GM21723 (cell line): ENCODE data around the gene SAMHD1.
"Not testable (repeated sequence)": the region's sequence is repeated elsewhere in the genome, so short reads cannot be mapped to it uniquely, and the experiment has no call there.

Experiments used
- ATAC-seq: cut with Tn5 transposase; IDR thresholded peaks from one replicate; pipeline ENCODE4 v1.9.1; 2021; ENCODE audit warnings: mild to moderate bottlenecking, moderate library complexity; ENCODE audit not compliant: unreplicated experiment

SAMHD1 gene

DNA sequence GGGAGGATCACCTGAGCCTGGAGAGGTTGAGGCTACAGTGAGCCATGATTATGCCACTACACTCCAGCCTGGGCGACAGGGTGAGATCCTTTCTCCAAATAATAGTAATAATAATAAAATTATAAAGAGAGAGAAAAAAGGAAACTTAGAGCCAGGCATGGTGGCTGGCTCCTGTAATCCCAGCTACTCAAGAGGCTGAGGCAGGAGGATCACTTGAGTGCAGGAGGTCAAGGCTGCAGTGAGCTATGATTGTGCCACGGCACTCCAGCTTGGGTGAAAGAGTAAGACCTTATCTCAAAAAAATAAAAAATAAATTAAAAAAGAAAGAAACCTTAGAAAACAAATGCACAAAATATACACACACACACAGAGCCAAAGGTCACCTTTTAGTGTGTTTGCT, 5.2 kb upstream of the SAMHD1 start:
- no peak for ATAC-seq

GRCh38 chr20:36956016-36956415, 4.5 kb upstream of the SAMHD1 start:
- no peak for ATAC-seq

GRCh38 chr20:36951979-36952738, 651 bp upstream of the SAMHD1 start:
- ATAC-seq: no peak

GRCh38 chr20:36950414-36951197, 902 bp downstream of the SAMHD1 start:
- no peak for ATAC-seq

- no peak for ATAC-seq
Observed at GRCh38 chr20:36941401-36941835, 10.1 kb downstream of the SAMHD1 start.

- no peak for ATAC-seq
Observed at GRCh38 chr20:36937402-36937770, 14.1 kb downstream of the SAMHD1 start.

DNA sequence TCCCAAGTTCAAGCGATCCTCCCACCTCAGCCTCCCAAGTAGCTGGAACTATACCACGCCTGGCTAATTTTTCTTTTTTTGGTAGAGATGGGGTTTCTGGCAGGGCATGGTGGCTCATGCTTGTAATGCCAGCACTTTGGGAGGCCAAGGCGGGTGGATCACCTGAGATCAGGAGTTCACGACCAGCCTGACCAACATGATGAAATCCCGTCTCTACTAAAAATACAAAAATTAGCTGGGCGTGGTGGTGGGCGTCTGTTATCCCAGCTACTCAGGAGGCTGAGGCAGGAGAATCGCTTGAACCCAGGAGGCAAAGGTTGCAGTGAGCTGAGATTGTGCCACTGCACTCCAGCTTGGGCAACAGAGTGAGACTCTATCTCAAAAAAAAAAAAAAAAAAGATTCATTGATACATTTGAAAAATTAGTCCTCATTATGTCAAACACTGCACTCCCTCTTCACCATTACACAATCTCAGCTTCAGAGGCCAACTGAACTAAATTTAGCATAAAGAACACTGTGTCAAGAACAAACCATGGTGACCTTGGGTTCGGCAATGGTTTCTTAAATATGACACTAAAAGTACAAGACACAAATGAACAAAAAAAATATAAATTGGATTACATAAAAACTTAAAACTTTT, 14.6 kb downstream of the SAMHD1 start:
- ATAC-seq: not testable (repeated sequence)

DNA sequence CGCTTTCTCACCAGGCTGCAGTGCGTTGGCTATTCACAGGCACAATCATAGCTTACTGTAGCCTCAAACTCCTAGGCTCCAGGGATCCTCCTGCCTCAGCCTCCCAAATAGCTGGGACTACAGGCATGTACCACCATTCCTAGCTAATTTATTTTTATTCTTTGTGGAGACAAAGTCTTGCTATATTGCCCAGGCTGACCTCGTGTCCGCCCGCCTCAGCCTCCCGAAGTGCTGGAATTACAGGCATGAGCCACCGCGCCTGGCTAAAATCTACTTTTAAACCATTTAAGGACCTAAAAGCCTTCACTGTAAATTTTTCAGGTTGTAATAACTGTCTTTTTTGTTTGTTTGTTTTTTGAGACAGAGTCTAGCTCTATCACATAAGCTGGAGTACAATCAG, 15.2 kb downstream of the SAMHD1 start:
- no peak for ATAC-seq

GRCh38 chr20:36933571-36933970, 17.9 kb downstream of the SAMHD1 start:
- not testable (repeated sequence) for ATAC-seq

DNA sequence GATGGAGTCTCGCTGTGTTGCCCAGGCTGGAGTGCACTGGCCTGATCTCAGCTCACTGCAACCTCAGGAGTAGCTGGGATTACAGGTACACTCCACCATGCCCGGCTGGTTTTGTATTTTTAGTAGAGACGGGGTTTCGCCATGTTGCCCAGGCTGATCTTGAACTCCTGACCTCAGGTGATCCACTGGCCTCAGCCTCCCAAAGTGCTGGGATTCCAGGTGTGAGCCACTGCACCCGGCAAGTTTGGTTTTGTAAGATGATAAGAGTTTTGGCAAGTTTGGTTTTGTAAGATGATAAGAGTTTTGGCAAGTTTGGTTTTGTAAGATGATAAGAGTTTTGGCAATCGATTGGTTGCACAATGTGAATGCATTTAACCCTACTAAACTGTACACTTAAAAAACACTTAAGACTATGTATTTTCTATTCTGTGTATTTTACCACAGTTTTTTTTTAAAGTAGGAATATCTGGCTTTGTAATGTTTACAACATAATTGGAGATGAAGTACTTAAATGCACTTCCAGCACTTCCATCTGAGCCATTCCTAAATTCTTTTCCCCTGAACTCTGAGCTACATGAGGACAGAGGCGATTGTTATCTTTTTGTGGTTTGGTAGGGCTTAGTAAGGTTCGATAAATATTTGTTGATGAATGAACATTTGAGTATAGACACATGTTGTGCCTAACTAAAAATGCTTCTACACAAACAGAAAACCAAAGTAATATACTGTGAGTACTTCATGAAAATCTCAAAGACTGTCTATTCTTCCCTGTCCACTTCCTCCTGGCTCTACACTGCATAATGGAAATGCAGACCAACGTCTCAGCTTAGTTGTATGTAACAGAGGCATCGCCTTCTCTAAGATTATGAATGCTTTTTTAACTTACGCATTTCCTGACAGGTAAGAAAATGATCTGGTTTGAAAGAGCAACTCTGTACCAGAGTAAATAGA, 18.8 kb downstream of the SAMHD1 start:
- ATAC-seq: no peak

GRCh38 chr20:36932067-36932466, 19.4 kb downstream of the SAMHD1 start:
- not testable (repeated sequence) for ATAC-seq

GRCh38 chr20:36929691-36930090, 21.8 kb downstream of the SAMHD1 start:
- ATAC-seq: no peak

DNA sequence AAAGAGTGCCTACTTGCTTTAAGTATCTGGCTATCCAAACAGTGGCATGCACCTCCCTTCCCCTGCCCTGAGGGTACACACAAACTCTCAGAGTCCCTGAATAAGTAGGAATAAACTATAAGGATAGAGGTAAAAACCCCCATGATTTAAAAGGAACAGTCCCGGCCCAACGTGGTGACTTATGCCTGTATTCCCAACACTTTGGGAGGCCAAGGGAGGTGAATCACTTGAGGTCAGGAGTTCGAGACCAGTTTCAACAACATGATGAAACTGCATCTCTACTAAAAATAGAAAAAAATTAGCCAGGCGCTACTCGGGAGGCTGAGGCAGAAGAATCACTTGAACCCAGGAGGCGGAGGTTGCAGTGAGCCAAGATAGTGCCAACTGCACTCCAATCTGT, 22.2 kb downstream of the SAMHD1 start:
- no peak for ATAC-seq

DNA sequence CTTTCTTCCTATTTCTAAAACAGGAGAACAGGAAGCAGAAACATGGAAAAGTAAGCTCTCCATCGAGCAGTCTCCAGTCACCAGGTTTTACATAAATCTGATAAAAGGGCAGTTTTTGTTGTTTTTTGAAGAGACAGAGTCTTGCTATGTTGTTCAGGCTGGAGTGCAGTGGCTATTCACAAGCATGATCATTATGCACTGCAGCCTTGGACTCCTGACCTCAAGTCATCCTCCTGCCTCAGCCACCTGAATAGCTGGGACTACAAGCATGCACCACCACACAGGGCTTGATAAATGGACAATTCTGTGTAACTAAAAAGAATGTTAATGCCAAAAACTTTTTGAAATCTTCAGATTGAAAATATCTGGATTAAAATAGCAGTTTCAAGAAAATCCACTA, 23.8 kb downstream of the SAMHD1 start:
- ATAC-seq: no peak

GRCh38 chr20:36926653-36927200, 24.8 kb downstream of the SAMHD1 start:
- ATAC-seq: no peak

DNA sequence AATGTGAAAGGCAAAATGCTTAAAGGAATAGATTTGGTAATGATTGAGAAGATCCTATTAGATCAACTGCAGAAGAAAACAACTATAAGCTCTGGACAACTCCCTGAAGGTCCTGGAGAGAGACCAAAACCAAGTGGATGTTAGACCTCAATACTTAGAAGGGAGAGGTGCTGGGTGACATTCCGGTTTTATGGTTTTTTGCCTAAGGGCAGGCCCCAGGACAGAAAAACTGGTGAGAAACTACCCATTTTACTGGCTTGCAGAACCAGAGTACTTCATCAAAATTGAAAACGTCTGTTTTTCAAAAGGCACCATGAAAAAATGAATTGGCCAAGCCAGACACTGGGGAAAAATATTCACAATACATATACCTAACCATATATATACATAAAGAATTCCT, 26.3 kb downstream of the SAMHD1 start:
- ATAC-seq: no peak

DNA sequence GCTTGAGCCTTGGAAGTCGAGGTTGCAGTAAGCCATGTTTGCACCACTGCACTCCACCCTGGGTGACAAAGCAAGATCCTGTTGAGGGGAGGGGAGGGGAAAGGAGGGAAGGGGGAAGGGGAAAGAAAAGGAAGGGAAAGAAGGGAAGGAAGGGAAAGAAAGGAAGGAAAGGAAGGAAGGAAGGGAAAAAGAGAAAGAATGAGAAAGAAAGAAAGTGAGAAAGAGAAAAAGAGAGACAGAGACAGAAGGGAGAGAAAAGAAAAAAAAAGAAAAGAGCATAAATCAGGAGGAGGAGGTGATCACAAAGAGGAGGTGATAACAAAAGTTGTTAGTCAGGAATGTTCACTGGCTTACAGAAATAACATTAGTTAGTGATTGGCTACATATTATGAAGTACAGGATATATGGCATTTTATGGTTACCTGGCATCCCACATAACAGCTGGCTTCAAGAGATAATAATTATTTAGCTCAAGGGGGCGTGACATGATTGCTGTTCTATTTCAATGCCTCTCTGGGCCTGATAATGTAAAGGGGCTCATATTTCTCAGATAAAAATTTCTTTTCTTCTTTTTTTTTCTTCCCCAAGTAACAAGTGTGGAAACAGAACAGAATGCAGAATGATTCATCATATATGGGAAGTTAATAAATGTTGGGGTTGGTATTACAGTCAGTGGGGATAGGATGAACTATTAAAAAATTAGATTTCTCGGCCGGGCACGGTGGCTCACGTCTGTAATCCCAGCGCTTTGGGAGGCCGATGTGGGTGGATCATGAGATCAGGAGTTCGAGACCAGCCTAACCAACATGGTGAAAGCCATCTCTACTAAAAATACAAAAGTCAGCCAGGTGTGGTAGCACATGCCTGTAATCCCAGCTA, 27.1 kb downstream of the SAMHD1 start:
- no peak for ATAC-seq

DNA sequence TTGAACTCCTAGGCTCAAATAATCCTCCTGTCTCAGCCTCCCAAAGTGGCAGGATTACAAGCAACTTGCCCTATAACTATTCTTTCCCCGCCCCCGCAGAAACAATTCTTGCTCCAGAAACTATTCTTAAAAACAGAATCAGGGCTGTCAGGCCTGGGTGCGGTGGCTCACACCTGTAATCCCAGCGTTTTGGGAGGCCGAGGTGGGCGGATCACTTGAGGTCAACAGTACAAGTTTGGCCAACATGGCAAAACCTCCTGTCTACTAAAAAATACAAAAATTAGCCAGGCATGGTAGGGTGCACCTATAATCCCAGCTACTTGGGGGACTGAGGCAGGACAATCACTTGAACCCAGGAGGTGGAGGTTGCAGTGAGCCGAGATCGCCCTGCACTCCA, 31.2 kb downstream of the SAMHD1 start:
- ATAC-seq: no peak

DNA sequence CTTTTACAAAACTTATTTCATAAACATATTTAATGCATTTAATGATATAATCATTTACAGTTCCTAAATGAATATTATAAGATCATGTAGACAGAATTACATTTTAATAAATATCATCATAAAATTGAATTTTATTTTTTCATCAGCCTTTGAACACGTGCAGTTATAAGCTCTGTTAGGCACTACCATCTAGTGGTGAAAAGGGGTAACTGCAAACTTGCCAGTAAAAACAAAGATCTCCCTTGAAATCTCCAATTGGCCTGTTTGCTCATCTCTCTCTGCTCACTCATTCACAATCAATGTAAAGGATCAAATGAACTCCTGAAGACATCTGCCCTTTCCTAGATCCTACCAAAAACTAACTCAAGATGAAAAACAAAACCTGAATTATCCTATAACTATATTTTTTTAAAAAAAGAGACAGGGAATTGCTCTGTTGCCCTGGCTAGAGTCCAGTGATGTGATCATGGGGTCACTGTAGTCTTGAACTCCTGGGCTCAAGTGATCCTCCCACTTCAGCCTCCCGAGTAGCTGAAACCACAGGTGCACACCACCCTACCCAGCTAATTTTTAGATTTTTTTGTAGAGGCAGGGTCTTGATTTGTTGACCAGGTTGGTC, 31.7 kb downstream of the SAMHD1 start:
- ATAC-seq: no peak
